Left ventricle myocardium inferior (tissue), 1 donor: ENCODE results near the gene AKR1C3. TPM values are rescaled to one million over a fixed set of nuclear protein-coding genes. Genes with fewer than 3 reads are reported as not detected.
A peak's percentile ranks its signal among the peaks of the same experiment; 100 is the strongest.

Experiments
- DNase-seq: peaks from one replicate; pipeline ENCODE4 v3.0.0-alpha.2; 2020
- H3K27ac ChIP-seq: fragments of 200-600 bp; replicated peaks from 2 replicates; pipeline ENCODE4 v1.8.0; 2021
- H3K27me3 ChIP-seq: fragments of 200-600 bp; 2 replicates; pipeline ENCODE4 v1.8.0; 2021; ENCODE audit warnings: low read depth
- H3K36me3 ChIP-seq: fragments of 200-600 bp; 2 replicates; pipeline ENCODE4 v1.8.0; 2021
- H3K4me1 ChIP-seq: fragments of 200-600 bp; 2 replicates; pipeline ENCODE4 v1.8.0; 2021
- H3K4me3 ChIP-seq: fragments of 200-600 bp; 2 replicates; pipeline ENCODE4 v1.8.0; 2021; ENCODE audit warnings: mild to moderate bottlenecking, moderate library complexity
- H3K9me3 ChIP-seq: fragments of 200-600 bp; replicated peaks from 2 replicates; pipeline ENCODE4 v1.8.0; 2021
- intact Hi-C: fragments of 100-400 bp; cut with micrococcal nuclease; formaldehyde crosslinking; loops from one replicate; pipeline ENCODE4 v1.11.0; 2022
- total RNA-seq: library from RNA; stranded (reverse); fragmentation: NEBNext Ultra II Directional; extraction: Animal tissue kit (Norgen Biotek cat#: 25700); gene quantifications from one replicate; pipeline ENCODE4 v1.2.1, GENCODE V29; 2021
- TF ChIP-seq, protein P1 (sequence below): fragments of 200-600 bp; IDR thresholded peaks from 2 replicates; pipeline ENCODE4 v1.8.0; 2021; ENCODE audit warnings: antibody characterized with exemption, mild to moderate bottlenecking, borderline replicate concordance
- donor health status: DM: no; HTN: yes; CAD: no; lungs with severe emphysema.

Gene AKR1C3
- total RNA-seq, 1 donor from 2014 or later, result 27.1 TPM

DNA sequence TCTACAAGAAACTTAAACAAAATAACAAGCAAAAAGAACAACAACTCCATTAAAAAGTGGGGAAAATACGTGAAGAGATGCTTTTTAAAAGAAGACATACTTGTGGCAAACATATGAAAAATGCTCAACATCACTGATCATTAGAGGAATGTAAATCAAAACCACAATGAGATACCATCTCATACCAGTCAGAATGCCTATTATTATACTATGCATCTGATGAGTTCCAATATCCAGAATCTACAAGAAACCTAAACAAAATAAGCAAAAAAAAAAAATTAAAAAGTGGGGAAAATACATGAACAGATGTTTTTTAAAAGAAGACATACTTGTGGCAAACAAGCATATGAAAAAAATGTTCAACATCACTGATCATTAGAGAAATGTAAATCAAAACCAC, 29.6 kb upstream of the AKR1C3 start:
- intact Hi-C loops, result no loop called here
- TF ChIP-seq, protein P1, sequence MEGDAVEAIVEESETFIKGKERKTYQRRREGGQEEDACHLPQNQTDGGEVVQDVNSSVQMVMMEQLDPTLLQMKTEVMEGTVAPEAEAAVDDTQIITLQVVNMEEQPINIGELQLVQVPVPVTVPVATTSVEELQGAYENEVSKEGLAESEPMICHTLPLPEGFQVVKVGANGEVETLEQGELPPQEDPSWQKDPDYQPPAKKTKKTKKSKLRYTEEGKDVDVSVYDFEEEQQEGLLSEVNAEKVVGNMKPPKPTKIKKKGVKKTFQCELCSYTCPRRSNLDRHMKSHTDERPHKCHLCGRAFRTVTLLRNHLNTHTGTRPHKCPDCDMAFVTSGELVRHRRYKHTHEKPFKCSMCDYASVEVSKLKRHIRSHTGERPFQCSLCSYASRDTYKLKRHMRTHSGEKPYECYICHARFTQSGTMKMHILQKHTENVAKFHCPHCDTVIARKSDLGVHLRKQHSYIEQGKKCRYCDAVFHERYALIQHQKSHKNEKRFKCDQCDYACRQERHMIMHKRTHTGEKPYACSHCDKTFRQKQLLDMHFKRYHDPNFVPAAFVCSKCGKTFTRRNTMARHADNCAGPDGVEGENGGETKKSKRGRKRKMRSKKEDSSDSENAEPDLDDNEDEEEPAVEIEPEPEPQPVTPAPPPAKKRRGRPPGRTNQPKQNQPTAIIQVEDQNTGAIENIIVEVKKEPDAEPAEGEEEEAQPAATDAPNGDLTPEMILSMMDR, result no peak
- Histone ChIP-seq H3K27ac (no peak overlapping the region), H3K9me3 (no peaks in the 10 kb centered on the region), H3K4me3 (no peak overlapping the region), H3K27me3 (no peaks in the 10 kb centered on the region), H3K36me3 (no peaks in the 10 kb centered on the region), H3K4me1 (no peaks in the 10 kb centered on the region)
- DNase-seq, result no peak

DNA sequence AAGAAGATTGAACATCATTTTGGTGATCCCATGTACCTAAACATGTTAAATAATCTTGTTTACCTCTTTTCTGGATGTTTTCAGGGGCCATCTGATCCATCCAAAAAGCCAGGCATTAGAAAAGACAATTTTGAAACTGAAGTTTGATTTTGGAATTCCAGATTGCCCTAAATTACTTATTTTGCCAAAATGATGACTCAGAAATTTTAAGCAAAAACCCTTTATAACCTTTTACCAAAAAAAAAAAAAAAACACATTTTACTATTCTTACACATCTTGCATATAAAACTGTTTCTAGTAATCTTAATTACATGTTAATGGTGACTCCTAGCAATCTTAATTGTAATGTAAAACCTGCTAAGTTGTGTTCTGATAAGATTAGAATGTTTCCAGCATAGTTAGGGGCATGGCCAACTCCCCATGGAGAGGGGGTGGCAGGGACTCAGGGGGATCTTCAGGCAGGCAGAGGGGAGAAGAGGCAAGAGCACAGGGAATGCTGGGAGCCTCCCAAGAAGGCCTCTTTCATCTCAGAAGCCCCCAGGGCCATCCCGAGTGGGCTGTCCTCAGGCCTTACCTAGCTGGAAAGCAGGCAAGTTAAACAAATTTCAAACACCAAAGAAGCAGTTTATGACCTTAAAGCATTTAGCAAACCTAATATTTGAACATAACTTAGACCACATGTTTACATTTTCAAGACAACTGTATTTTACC, 25.8 kb upstream of the AKR1C3 start:
- no peak overlapping the region for H3K4me3 ChIP-seq
- DNase-seq, result no peak
- no peaks in the 10 kb centered on the region for H3K27me3 ChIP-seq
- TF ChIP-seq, protein P1, result no peak
- no peaks in the 10 kb centered on the region for H3K9me3 ChIP-seq
- intact Hi-C loops, result no loop called here
- H3K27ac ChIP-seq, result no peak overlapping the region
- H3K36me3 ChIP-seq, result no peaks in the 10 kb centered on the region
- peaks cover 25% of the 10 kb centered on the region for H3K4me1 ChIP-seq

DNA sequence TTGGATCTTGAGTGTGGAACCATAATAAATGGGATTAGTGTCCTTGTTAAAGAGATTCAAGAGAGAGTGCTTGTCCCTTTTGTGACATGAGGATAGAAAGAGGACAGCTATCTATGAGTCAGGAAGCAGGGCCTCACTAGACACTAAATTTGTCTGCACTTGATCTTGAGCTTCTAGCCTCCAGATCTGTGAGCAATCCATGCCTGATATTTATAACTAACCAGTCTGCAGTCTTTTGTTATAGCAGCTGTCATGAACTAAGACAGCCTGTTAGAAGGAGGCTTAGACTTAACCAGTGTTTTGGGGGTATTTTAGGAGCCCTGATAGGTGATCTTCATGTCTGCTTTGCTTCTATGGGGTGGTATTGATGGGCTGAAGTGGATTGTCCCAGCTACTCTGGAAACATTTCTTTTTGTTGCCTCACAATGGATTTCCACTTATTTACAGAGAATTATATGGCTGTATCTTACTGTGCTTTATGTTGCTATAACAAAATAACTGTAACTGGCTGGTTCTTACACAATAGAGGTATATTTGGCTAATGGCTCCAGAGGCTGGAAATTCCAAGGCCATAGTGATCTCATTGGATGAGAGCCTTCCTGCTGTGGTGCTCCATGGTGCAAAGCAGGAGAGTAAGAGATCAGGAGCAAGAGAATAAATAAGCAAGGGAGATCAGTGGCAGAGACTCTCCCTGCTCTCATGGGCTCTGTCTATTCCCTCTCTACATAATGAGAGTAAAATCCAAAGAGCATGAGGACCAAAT, 23.4 kb upstream of the AKR1C3 start:
- intact Hi-C loops, result no loop called here
- Histone ChIP-seq H3K36me3 (no peaks in the 10 kb centered on the region), H3K27me3 (no peaks in the 10 kb centered on the region), H3K9me3 (no peaks in the 10 kb centered on the region), H3K4me3 (peak overlapping the region; percentile 45), H3K27ac (peak overlapping the region; percentile 89), H3K4me1 (peaks cover 25% of the 10 kb centered on the region)
- DNase-seq, result no peak
- TF ChIP-seq, protein P1, result no peak

DNA sequence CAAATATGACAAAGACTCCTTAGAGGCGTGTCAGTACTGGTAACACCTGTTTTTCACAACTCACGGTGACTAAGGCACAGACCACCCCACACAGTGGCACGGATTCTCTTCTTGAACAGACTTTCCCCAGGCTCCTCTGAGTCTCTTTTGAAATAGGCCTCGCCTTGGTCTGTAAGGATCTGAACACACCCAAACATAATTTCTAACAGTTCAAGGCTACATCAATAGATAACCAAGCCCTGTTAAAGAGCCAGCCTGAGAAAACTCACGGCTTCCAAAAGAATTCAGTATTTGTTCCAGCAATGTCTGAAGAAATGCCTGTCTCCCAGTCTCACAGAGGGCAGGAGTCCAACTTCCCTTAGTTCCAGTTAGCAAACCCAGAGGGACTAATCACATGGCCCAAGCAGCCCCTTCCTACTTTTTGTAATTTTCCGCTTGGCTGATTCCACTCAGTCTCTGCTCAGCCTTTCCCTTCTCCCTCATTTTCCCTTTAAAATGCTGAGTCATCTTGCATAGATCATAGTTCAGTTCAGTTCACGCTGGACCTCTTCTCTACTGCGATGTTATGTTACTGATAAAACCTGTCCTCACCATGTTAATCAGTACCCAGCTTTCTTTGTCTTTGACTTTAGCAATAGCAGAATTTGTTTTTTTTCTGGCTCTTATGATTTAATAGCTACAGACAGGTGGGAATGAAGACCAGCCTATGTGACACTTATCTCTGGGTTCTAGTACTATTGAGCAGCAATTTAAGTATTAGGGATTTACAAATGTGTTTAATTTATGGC, 22.6 kb upstream of the AKR1C3 start:
- H3K36me3 ChIP-seq, result no peaks in the 10 kb centered on the region
- H3K27ac ChIP-seq, result peak overlapping the region; percentile 89
- H3K4me1 ChIP-seq, result peaks cover 25% of the 10 kb centered on the region
- no peaks in the 10 kb centered on the region for H3K27me3 ChIP-seq
- peak; percentile 47 for DNase-seq
- no peaks in the 10 kb centered on the region for H3K9me3 ChIP-seq
- peak overlapping the region; percentile 45 for H3K4me3 ChIP-seq
- TF ChIP-seq, protein P1, result no peak
- intact Hi-C loops, result no loop called here

DNA sequence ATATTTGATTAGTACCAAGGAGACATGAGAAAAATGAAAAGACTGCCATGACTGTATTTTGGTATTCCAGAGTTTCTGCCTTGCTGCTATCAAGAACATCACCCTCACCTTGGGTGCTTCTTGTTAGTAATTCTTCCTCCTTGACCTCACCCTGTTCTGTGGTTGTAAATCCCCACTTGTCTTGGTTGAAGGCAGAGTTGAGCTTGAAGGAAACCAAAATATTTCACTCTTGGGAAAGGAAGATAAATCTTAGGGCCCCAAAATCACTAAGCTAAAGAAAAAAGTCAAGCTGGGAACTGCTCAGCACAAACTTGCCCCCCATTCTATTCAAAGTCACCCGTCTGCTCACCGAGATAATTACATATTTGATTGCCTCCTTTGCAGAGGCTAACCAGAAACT, 20.6 kb upstream of the AKR1C3 start:
- intact Hi-C loops, result no loop called here
- Histone ChIP-seq H3K27ac (no peak overlapping the region), H3K9me3 (no peaks in the 10 kb centered on the region), H3K36me3 (no peaks in the 10 kb centered on the region), H3K27me3 (no peaks in the 10 kb centered on the region), H3K4me1 (peaks cover 25% of the 10 kb centered on the region), H3K4me3 (no peak overlapping the region)
- TF ChIP-seq, protein P1, result no peak
- no peak for DNase-seq
